Endodermal cell (in vitro differentiated cells): Measurements from ENCODE around the gene NAE1. TPM values are rescaled to one million over a fixed set of nuclear protein-coding genes. Genes with fewer than 3 reads are reported as not detected.

Source experiments
- DNase-seq: peaks from one replicate; pipeline ENCODE4 v3.0.0-alpha.2; 2017
- H3K27ac ChIP-seq: 2 replicates; pipeline ENCODE4 v1.5.1; 2013; ENCODE audit warnings: mild to moderate bottlenecking, low read depth, low read length, moderate library complexity
- H3K27me3 ChIP-seq: 2 replicates; pipeline ENCODE4 v1.6.1; 2013; ENCODE audit warnings: mild to moderate bottlenecking, low read length, moderate library complexity; ENCODE audit not compliant: insufficient read depth, control insufficient read depth, poor library complexity, severe bottlenecking
- H3K36me3 ChIP-seq: 2 replicates; pipeline ENCODE4 v1.7.0; 2013; ENCODE audit warnings: mild to moderate bottlenecking, low read length, moderate library complexity; ENCODE audit not compliant: control insufficient read depth, insufficient read depth
- H3K4me1 ChIP-seq: one replicate; pipeline ENCODE4 v1.7.0; 2013; ENCODE audit warnings: low read length; ENCODE audit not compliant: control insufficient read depth, insufficient read depth
- H3K4me3 ChIP-seq: 2 replicates; pipeline ENCODE4 v1.5.1; 2013; ENCODE audit warnings: mild to moderate bottlenecking, low read length, moderate library complexity
- H3K9ac ChIP-seq: 2 replicates; pipeline ENCODE4 v1.6.1; 2013; ENCODE audit warnings: mild to moderate bottlenecking, low read length, moderate library complexity; ENCODE audit not compliant: poor library complexity, severe bottlenecking; ENCODE audit errors: extremely low read depth
- H3K9me3 ChIP-seq: 2 replicates; pipeline ENCODE4 v1.6.1; 2013; ENCODE audit warnings: mild to moderate bottlenecking, low read length, moderate library complexity; ENCODE audit not compliant: control insufficient read depth
- H3K27ac Mint-ChIP-seq: 2 replicates; pipeline ENCODE4 v1.8.0; 2020; ENCODE audit warnings: mixed read lengths
- H3K27me3 Mint-ChIP-seq: 2 replicates; pipeline ENCODE4 v1.8.0; 2021; ENCODE audit warnings: mild to moderate bottlenecking, mixed read lengths; ENCODE audit not compliant: insufficient read depth
- H3K36me3 Mint-ChIP-seq: 2 replicates; pipeline ENCODE4 v1.8.0; 2020; ENCODE audit warnings: low read depth, mixed read lengths
- H3K4me1 Mint-ChIP-seq: 2 replicates; pipeline ENCODE4 v1.8.0; 2020; ENCODE audit warnings: mixed read lengths
- H3K4me3 Mint-ChIP-seq: 2 replicates; pipeline ENCODE4 v1.8.0; 2020; ENCODE audit warnings: mild to moderate bottlenecking, moderate library complexity, mixed read lengths
- H3K9me3 Mint-ChIP-seq: 2 replicates; pipeline ENCODE4 v1.8.0; 2020; ENCODE audit warnings: mild to moderate bottlenecking, mixed read lengths
- WGBS, 2 experiments: methylation state at CpG; one replicate each; pipeline versions ENCODE4 v1.1.5 to v1.1.7; 2013; ENCODE audit warnings: missing lambda C conversion rate in 2 of 2, mixed read lengths in 1 of 2; ENCODE audit not compliant: insufficient coverage in 1 of 2, insufficient read length in 1 of 2; 5-methylcytosine and 5-hydroxymethylcytosine counted together
- total RNA-seq, 2 donors: library from RNA; stranded (reverse); fragmentation: NEBNext Ultra II Directional in 1 of 2; extraction: Animal tissue kit (Norgen Biotek cat#: 25700) in 1 of 2; gene quantifications; 2 replicates in 1 of 2; 3 replicates in 1 of 2; pipeline ENCODE4 v1.2.1, GENCODE V29; 2021
- TF ChIP-seq, protein P1 (sequence below): fragments of 200-600 bp; sonication (generic); conservative IDR thresholded peaks from 2 replicates; pipeline ENCODE4 v1.5.0; 2021; ENCODE audit warnings: antibody characterized with exemption, mild to moderate bottlenecking

Gene NAE1
- total RNA-seq, 2 donors from 2014 or later, result 129 to 166 TPM

DNA sequence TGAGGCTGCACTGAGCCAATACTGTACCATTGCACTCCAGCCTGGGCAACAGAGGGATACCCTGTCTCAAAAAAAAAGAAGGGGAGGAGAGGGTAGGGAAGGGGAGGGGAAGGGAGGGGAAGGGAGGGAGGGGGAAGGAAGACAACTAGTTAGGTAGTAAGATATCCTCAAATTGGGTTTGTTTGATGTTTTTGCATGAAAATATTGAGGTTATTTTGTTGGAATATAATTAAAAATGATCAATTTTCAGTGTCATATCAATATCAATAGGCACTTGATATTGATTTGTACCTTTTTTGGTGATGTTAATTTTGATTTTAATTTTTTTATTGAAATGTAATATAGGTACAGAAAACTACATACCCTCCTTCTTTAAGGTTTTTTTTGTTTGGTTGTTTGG lies 32.9 kb upstream of the NAE1 start:
- Mint-ChIP-seq H3K4me3 (no peak overlapping the region), H3K36me3 (no peaks in the 10 kb centered on the region), H3K9me3 (no peaks in the 10 kb centered on the region), H3K27ac (no peak overlapping the region), H3K27me3 (no peaks in the 10 kb centered on the region), H3K4me1 (no peaks in the 10 kb centered on the region)
- H3K4me1 ChIP-seq, result no peaks in the 10 kb centered on the region
- H3K27ac ChIP-seq, result no peak overlapping the region
- H3K27me3 ChIP-seq, result no peaks in the 10 kb centered on the region
- no peak overlapping the region for H3K9ac ChIP-seq
- no peaks in the 10 kb centered on the region for H3K36me3 ChIP-seq
- TF ChIP-seq, protein P1, sequence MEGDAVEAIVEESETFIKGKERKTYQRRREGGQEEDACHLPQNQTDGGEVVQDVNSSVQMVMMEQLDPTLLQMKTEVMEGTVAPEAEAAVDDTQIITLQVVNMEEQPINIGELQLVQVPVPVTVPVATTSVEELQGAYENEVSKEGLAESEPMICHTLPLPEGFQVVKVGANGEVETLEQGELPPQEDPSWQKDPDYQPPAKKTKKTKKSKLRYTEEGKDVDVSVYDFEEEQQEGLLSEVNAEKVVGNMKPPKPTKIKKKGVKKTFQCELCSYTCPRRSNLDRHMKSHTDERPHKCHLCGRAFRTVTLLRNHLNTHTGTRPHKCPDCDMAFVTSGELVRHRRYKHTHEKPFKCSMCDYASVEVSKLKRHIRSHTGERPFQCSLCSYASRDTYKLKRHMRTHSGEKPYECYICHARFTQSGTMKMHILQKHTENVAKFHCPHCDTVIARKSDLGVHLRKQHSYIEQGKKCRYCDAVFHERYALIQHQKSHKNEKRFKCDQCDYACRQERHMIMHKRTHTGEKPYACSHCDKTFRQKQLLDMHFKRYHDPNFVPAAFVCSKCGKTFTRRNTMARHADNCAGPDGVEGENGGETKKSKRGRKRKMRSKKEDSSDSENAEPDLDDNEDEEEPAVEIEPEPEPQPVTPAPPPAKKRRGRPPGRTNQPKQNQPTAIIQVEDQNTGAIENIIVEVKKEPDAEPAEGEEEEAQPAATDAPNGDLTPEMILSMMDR, result no peak
- H3K4me3 ChIP-seq, result no peak overlapping the region
- H3K9me3 ChIP-seq, result no peaks in the 10 kb centered on the region
- DNase-seq, result no peak

DNA sequence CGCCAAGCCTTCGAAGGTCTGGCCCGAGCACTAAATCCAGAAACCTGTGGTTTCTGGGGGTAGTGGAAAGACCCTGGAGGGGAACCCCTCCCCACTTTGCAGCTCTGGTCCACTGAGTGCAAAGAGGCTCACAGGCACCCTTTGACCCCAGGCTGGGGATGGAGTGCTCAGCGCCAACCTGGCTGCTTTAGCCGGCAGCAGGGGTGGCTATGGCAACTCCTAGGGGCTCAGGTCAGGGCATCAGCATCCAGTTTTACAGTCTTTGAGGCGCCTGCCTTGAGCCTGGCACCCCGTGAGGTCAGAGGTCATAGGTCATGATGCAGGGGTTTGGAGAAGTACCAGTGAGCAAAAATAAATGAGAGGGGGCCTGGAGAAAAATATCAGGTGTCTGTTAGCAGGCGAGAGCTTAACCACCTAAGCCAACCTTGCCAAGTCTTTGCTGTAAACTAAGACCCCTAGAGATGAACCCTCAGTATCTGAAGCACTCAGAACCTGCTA lies 31.3 kb upstream of the NAE1 start:
- no peak overlapping the region for H3K27ac ChIP-seq
- Mint-ChIP-seq H3K9me3 (no peaks in the 10 kb centered on the region), H3K36me3 (no peaks in the 10 kb centered on the region), H3K27ac (no peak overlapping the region), H3K4me1 (no peaks in the 10 kb centered on the region), H3K4me3 (no peak overlapping the region), H3K27me3 (no peaks in the 10 kb centered on the region)
- no peak overlapping the region for H3K4me3 ChIP-seq
- no peaks in the 10 kb centered on the region for H3K36me3 ChIP-seq
- H3K9me3 ChIP-seq, result no peaks in the 10 kb centered on the region
- 90 to 96% methylated on average over 5 to 8 of the region's 8 CpGs for WGBS, 2 experiments
- no peak overlapping the region for H3K9ac ChIP-seq
- H3K4me1 ChIP-seq, result no peaks in the 10 kb centered on the region
- no peaks in the 10 kb centered on the region for H3K27me3 ChIP-seq
- DNase-seq, result peak; percentile 26
- TF ChIP-seq, protein P1, result no peak

DNA sequence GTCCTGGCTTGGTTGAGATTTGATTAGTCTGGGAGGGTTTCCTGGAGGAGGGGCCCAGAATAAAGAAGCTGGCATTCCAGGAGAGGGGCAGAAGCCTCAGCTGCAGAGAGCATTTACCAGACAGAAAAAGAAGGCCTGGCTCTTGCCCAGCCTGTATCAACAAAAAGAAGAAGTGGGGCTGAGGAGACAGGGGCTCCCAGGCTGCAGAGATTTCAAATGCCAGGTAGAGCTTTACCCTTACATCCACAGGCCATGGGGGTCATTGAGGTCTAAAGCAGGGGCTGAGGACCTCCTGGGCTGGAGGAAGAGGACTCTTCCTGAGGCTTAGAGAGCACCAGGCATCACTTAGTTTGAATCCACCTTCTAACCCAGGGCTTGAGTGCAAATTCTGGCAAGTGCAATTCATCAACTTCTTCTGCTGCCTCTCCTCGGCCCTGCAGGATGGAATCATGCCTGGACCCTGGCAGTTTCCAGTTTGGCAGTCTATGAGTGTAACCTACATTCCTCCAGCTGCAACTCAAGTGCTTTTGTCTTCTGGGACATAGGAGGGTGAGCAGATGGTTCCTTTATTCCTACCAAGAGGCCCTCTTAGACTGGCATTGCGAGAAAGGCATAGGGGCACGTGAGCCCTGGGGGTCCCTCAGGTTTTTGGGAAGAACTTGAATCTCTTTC lies 28.8 kb upstream of the NAE1 start:
- 90% methylated on average over 3 of the region's 3 CpGs; no CpG with 5 or more reads in 1 of the 2 experiments for WGBS, 2 experiments
- Mint-ChIP-seq H3K4me1 (no peaks in the 10 kb centered on the region), H3K27ac (no peak overlapping the region), H3K36me3 (no peaks in the 10 kb centered on the region), H3K4me3 (no peak overlapping the region), H3K27me3 (no peaks in the 10 kb centered on the region), H3K9me3 (no peaks in the 10 kb centered on the region)
- Histone ChIP-seq H3K27ac (no peak overlapping the region), H3K9me3 (no peaks in the 10 kb centered on the region), H3K36me3 (no peaks in the 10 kb centered on the region), H3K4me3 (no peak overlapping the region), H3K9ac (no peak overlapping the region), H3K4me1 (no peaks in the 10 kb centered on the region), H3K27me3 (no peaks in the 10 kb centered on the region)
- peak; percentile 23 for DNase-seq
- TF ChIP-seq, protein P1, result no peak
